ENCODE measurements around the gene JCAD. TPM values are rescaled to one million over a fixed set of nuclear protein-coding genes. Genes with fewer than 3 reads are reported as not detected.

JCAD gene
- total RNA-seq, 1 donor from 2014 or later, result 27.3 TPM

DNA sequence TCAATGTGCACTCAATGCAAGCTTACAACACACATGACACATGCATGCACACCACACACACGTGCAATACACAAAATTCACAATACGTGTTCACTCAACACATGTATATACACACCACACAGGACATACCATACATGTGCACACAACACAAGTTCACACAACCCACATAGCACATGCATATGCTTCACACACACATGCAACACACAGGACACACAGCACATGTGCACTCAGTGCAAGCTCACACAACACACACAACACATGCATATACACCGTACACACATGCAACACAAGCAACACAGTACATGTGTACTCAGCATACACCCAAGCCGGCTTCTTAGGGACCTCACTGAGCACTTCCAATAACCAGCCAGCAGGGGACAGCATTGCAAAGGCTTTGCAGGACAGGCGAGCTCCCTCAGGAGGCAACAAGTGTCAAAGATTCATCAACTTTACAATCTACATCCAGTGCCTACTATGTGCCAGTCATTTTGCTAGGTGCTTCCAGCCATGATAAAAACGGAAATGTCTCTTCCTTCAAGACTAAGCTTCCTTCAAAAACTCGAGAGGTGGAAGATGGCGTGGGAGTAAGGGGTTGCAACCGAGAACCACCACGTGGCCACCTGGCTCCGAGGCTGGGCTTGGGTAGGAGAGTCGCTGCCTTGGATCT, 61.1 kb downstream of the JCAD start:
- no peaks in the 10 kb centered on the region for H3K9me3 ChIP-seq (ENCODE audit: insufficient read depth, low read depth, low read length)
- no peak overlapping the region for H3K4me3 Mint-ChIP-seq (ENCODE audit: unreplicated experiment)
- H3K4me2 ChIP-seq (ENCODE audit: low read length), result no peak overlapping the region
- no peaks in the 10 kb centered on the region for H3K36me3 Mint-ChIP-seq (ENCODE audit: low read depth, unreplicated experiment)
- TF ChIP-seq, protein P1, sequence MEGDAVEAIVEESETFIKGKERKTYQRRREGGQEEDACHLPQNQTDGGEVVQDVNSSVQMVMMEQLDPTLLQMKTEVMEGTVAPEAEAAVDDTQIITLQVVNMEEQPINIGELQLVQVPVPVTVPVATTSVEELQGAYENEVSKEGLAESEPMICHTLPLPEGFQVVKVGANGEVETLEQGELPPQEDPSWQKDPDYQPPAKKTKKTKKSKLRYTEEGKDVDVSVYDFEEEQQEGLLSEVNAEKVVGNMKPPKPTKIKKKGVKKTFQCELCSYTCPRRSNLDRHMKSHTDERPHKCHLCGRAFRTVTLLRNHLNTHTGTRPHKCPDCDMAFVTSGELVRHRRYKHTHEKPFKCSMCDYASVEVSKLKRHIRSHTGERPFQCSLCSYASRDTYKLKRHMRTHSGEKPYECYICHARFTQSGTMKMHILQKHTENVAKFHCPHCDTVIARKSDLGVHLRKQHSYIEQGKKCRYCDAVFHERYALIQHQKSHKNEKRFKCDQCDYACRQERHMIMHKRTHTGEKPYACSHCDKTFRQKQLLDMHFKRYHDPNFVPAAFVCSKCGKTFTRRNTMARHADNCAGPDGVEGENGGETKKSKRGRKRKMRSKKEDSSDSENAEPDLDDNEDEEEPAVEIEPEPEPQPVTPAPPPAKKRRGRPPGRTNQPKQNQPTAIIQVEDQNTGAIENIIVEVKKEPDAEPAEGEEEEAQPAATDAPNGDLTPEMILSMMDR (IDR thresholded peaks at IDR 0.05; ENCODE audit: insufficient read depth, low read depth, low read length), result peak; percentile 99
- no peak for TF ChIP-seq EZH2 (IDR thresholded peaks at IDR 0.05; ENCODE audit: insufficient read depth, low read length)
- H3K79me2 ChIP-seq (ENCODE audit: insufficient read depth, low read length), result no peaks in the 10 kb centered on the region
- H3K9me3 Mint-ChIP-seq (ENCODE audit: unreplicated experiment), result peaks cover 2% of the 10 kb centered on the region
- peaks cover 19% of the 10 kb centered on the region for H3K4me1 ChIP-seq (ENCODE audit: insufficient read depth, low read length)
- H3K36me3 ChIP-seq (ENCODE audit: insufficient read depth, low read length), result no peaks in the 10 kb centered on the region
- H4K20me1 ChIP-seq (ENCODE audit: insufficient read depth, low read length), result no peaks in the 10 kb centered on the region
- FAIRE-seq, result peak; percentile 13
- peaks cover 4% of the 10 kb centered on the region for H3K27me3 Mint-ChIP-seq (ENCODE audit: low read depth, unreplicated experiment)
- no peaks in the 10 kb centered on the region for H3K27me3 ChIP-seq (ENCODE audit: insufficient read depth, low read length)
- no peak overlapping the region for H2AFZ ChIP-seq (ENCODE audit: low read depth, low read length)
- H3K27ac ChIP-seq (ENCODE audit: low read depth, low read length), result no peak overlapping the region
- no peak overlapping the region for H3K4me3 ChIP-seq (ENCODE audit: insufficient read depth, low read depth, low read length)
- peaks cover 33% of the 10 kb centered on the region for H3K4me1 Mint-ChIP-seq (ENCODE audit: low read depth, unreplicated experiment)
- H3K27ac Mint-ChIP-seq (ENCODE audit: unreplicated experiment), result no peak overlapping the region
- DNase-seq (ENCODE audit: low read depth), result peak; percentile 51
- no peak overlapping the region for H3K9ac ChIP-seq (ENCODE audit: low read length)

DNA sequence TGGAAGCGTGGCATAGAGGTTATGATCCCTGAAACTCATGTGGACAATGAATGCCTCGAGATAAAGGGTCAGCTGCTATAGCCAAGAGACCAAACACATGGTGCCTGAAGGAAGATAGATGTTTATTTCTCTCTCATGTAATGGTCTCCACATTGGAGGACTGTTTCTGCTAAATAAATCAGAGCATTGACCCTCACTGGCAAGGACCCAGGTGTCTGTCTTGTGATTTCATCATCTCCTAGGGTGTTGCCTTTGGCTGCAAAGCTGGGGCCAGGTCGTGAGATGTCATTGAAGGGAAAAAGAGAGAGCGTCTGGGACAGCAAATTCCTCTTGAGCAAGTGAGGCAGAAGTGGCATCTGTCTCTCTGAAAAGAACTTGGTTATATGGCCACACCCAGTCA, 64.6 kb downstream of the JCAD start:
- Mint-ChIP-seq H3K9me3 (ENCODE audit: unreplicated experiment) (no peaks in the 10 kb centered on the region), H3K36me3 (ENCODE audit: low read depth, unreplicated experiment) (no peaks in the 10 kb centered on the region), H3K27ac (ENCODE audit: unreplicated experiment) (no peak overlapping the region), H3K4me1 (ENCODE audit: low read depth, unreplicated experiment) (peaks cover 19% of the 10 kb centered on the region), H3K27me3 (ENCODE audit: low read depth, unreplicated experiment) (peaks cover 7% of the 10 kb centered on the region), H3K4me3 (ENCODE audit: unreplicated experiment) (no peak overlapping the region)
- Histone ChIP-seq H3K36me3 (ENCODE audit: insufficient read depth, low read length) (no peaks in the 10 kb centered on the region), H4K20me1 (ENCODE audit: insufficient read depth, low read length) (no peaks in the 10 kb centered on the region), H2AFZ (ENCODE audit: low read depth, low read length) (no peak overlapping the region), H3K9ac (ENCODE audit: low read length) (no peak overlapping the region), H3K4me1 (ENCODE audit: insufficient read depth, low read length) (no peaks in the 10 kb centered on the region), H3K27me3 (ENCODE audit: insufficient read depth, low read length) (no peaks in the 10 kb centered on the region), H3K79me2 (ENCODE audit: insufficient read depth, low read length) (no peaks in the 10 kb centered on the region), H3K4me2 (ENCODE audit: low read length) (no peak overlapping the region), H3K27ac (ENCODE audit: low read depth, low read length) (no peak overlapping the region), H3K4me3 (ENCODE audit: insufficient read depth, low read depth, low read length) (no peak overlapping the region), H3K9me3 (ENCODE audit: insufficient read depth, low read depth, low read length) (no peaks in the 10 kb centered on the region)
- no peak for FAIRE-seq
- no peak for DNase-seq (ENCODE audit: low read depth)
- TF ChIP-seq, protein P1 (IDR thresholded peaks at IDR 0.05; ENCODE audit: insufficient read depth, low read depth, low read length), result no peak
- TF ChIP-seq EZH2 (IDR thresholded peaks at IDR 0.05; ENCODE audit: insufficient read depth, low read length), result no peak

DNA sequence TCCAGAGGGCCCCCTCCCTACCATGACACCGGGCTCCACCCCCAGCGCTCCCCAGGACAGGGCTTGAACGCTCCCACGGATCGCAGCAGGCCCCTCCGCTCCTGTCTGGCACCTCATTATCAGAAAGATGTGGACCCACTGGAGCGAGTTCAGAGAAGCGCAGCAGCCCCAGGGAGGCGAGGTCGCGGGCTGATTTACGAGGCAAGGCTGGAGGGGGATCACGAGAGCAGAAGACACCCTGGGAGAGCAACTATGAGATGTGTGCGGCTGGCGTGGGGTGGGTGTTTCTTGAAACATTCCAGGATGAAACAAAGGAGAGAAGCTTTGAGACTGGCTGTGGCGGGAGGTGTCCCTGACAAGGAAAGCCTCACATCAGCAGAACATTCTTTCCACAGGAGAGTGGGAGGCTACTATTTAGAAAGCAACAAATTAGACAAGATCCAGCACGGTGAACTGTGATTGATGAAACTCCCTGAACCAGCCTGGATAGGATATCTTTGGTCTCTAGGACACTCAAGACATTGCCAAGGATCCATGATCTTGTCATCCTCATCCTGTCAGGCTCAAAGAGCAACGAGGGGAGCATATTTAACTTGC, 66.0 kb downstream of the JCAD start:
- H2AFZ ChIP-seq (ENCODE audit: low read depth, low read length), result no peak overlapping the region
- DNase-seq (ENCODE audit: low read depth), result no peak

More for the DNA sequence above, 66.0 kb downstream of the JCAD start:
- H3K27ac Mint-ChIP-seq (ENCODE audit: unreplicated experiment), result peak overlapping the region; percentile 22
- H3K27me3 ChIP-seq (ENCODE audit: insufficient read depth, low read length), result no peaks in the 10 kb centered on the region
- no peak overlapping the region for H3K4me2 ChIP-seq (ENCODE audit: low read length)
- peaks cover 19% of the 10 kb centered on the region for H3K4me1 Mint-ChIP-seq (ENCODE audit: low read depth, unreplicated experiment)
- H3K9ac ChIP-seq (ENCODE audit: low read length), result no peak overlapping the region
- no peaks in the 10 kb centered on the region for H3K36me3 ChIP-seq (ENCODE audit: insufficient read depth, low read length)
- no peak overlapping the region for H3K4me3 ChIP-seq (ENCODE audit: insufficient read depth, low read depth, low read length)
- no peaks in the 10 kb centered on the region for H3K36me3 Mint-ChIP-seq (ENCODE audit: low read depth, unreplicated experiment)
- H3K27ac ChIP-seq (ENCODE audit: low read depth, low read length), result no peak overlapping the region
- H3K79me2 ChIP-seq (ENCODE audit: insufficient read depth, low read length), result no peaks in the 10 kb centered on the region
- H3K9me3 Mint-ChIP-seq (ENCODE audit: unreplicated experiment), result no peaks in the 10 kb centered on the region
- peaks cover 8% of the 10 kb centered on the region for H3K27me3 Mint-ChIP-seq (ENCODE audit: low read depth, unreplicated experiment)
- no peak for FAIRE-seq
- H3K4me3 Mint-ChIP-seq (ENCODE audit: unreplicated experiment), result no peak overlapping the region
- H3K9me3 ChIP-seq (ENCODE audit: insufficient read depth, low read depth, low read length), result no peaks in the 10 kb centered on the region
- H4K20me1 ChIP-seq (ENCODE audit: insufficient read depth, low read length), result no peaks in the 10 kb centered on the region
- TF ChIP-seq EZH2 (IDR thresholded peaks at IDR 0.05; ENCODE audit: insufficient read depth, low read length), result no peak
- TF ChIP-seq, protein P1 (IDR thresholded peaks at IDR 0.05; ENCODE audit: insufficient read depth, low read depth, low read length), result no peak
- no peaks in the 10 kb centered on the region for H3K4me1 ChIP-seq (ENCODE audit: insufficient read depth, low read length)

All from astrocyte (in vitro differentiated cells and primary cell).